ENCODE data around the gene UCN2.

Gene UCN2

GRCh38 chr3:48564667-48565066, 1.1 kb upstream of the UCN2 start:
- peaks cover 13 to 15% of the 10 kb centered on the region in 2 donors for H3K4me1 Mint-ChIP-seq (ENCODE audit: low read depth in 2 of 2)
- DNase-seq: no peak
- H3K27ac Mint-ChIP-seq: peak overlapping the region in 1 of 2 donors; percentile 89
- ATAC-seq (replicated peaks): no peak
- H3K4me3 Mint-ChIP-seq: no peak overlapping the region
- H3K9me3 Mint-ChIP-seq: no peaks in the 10 kb centered on the region
- peaks cover 2% of the 10 kb centered on the region for H3K36me3 Mint-ChIP-seq (ENCODE audit: insufficient read depth)
- no peaks in the 10 kb centered on the region for H3K27me3 Mint-ChIP-seq

- H3K4me1 Mint-ChIP-seq (ENCODE audit: low read depth in 2 of 2): peaks cover 14 to 15% of the 10 kb centered on the region in 2 donors
- no peaks in the 10 kb centered on the region for H3K27me3 Mint-ChIP-seq
- H3K4me3 Mint-ChIP-seq: peak overlapping the region; percentile 55 to 56
- peak; percentile 97 for ATAC-seq (replicated peaks)
- peak; percentile 46 to 65 (median 63) for DNase-seq
- no peaks in the 10 kb centered on the region for H3K9me3 Mint-ChIP-seq
- peaks cover 2% of the 10 kb centered on the region for H3K36me3 Mint-ChIP-seq (ENCODE audit: insufficient read depth)
- peak overlapping the region; percentile 87 to 89 for H3K27ac Mint-ChIP-seq
Observed at GRCh38 chr3:48564022-48564421, 441 bp upstream of the UCN2 start.

GRCh38 chr3:48562367-48563095, 1.1 kb downstream of the UCN2 start:
- ATAC-seq (replicated peaks): no peak
- Mint-ChIP-seq H3K36me3 (ENCODE audit: insufficient read depth) (peaks cover 2% of the 10 kb centered on the region), H3K27ac (peak overlapping the region; percentile 87 to 89), H3K9me3 (no peaks in the 10 kb centered on the region), H3K4me1 (ENCODE audit: low read depth in 2 of 2) (peaks cover 22 to 25% of the 10 kb centered on the region in 2 donors), H3K27me3 (no peaks in the 10 kb centered on the region), H3K4me3 (no peak overlapping the region)
- no peak for DNase-seq

- no peak for ATAC-seq (replicated peaks)
- Mint-ChIP-seq H3K4me1 (ENCODE audit: low read depth in 2 of 2) (peaks cover 26 to 31% of the 10 kb centered on the region in 2 donors), H3K36me3 (ENCODE audit: insufficient read depth) (peaks cover 7% of the 10 kb centered on the region), H3K9me3 (no peaks in the 10 kb centered on the region), H3K4me3 (no peak overlapping the region), H3K27me3 (no peaks in the 10 kb centered on the region), H3K27ac (no peak overlapping the region)
- DNase-seq: no peak
Observed at GRCh38 chr3:48561045-48561736, 2.4 kb downstream of the UCN2 start.

- no peak for DNase-seq
- Mint-ChIP-seq H3K27me3 (no peaks in the 10 kb centered on the region), H3K27ac (no peak overlapping the region), H3K4me3 (no peak overlapping the region), H3K4me1 (ENCODE audit: low read depth in 2 of 2) (peaks cover 25 to 29% of the 10 kb centered on the region in 2 donors), H3K9me3 (no peaks in the 10 kb centered on the region), H3K36me3 (ENCODE audit: insufficient read depth) (peaks cover 7% of the 10 kb centered on the region)
- no peak for ATAC-seq (replicated peaks)
Observed at GRCh38 chr3:48560648-48561018, 2.9 kb downstream of the UCN2 start.

GRCh38 chr3:48558493-48559134, 5.0 kb downstream of the UCN2 start:
- Mint-ChIP-seq H3K27me3 (no peaks in the 10 kb centered on the region), H3K4me3 (peak overlapping the region; percentile 70 to 82), H3K9me3 (no peaks in the 10 kb centered on the region), H3K4me1 (ENCODE audit: low read depth in 2 of 2) (peaks cover 17 to 21% of the 10 kb centered on the region in 2 donors), H3K27ac (peak overlapping the region in 1 of 2 donors; percentile 51), H3K36me3 (ENCODE audit: insufficient read depth) (peaks cover 7% of the 10 kb centered on the region)
- ATAC-seq (replicated peaks) (no peak), DNase-seq (no peak)

- H3K27ac Mint-ChIP-seq: peak within 1 kb of the TSS in 1 of 2 donors; percentile 90
- peak; percentile 87 for ATAC-seq (replicated peaks)
- H3K4me1 Mint-ChIP-seq (ENCODE audit: low read depth in 2 of 2): peaks cover 16 to 17% of the 10 kb centered on the region in 2 donors
- no peaks in the 10 kb centered on the region for H3K9me3 Mint-ChIP-seq
- DNase-seq: peak; percentile 99
- peak within 1 kb of the TSS; percentile 70 to 82 for H3K4me3 Mint-ChIP-seq
- no peaks in the 10 kb centered on the region for H3K27me3 Mint-ChIP-seq
- peaks cover 4% of the 10 kb centered on the region for H3K36me3 Mint-ChIP-seq (ENCODE audit: insufficient read depth)
Observed at GRCh38 chr3:48556796-48557626, 6.6 kb downstream of the UCN2 start, which contains the start of gene PFKFB4. TSS of gene PFKFB4 (minus strand) at chr3:48556803. CDS start at chr3:48556777, 26 bp downstream.

GRCh38 chr3:48555949-48556795, 7.4 kb downstream of the UCN2 start:
- H3K4me1 Mint-ChIP-seq (ENCODE audit: low read depth in 2 of 2): peaks cover 16 to 17% of the 10 kb centered on the region in 2 donors
- H3K27me3 Mint-ChIP-seq: no peaks in the 10 kb centered on the region
- peak overlapping the region; percentile 70 to 82 for H3K4me3 Mint-ChIP-seq
- H3K9me3 Mint-ChIP-seq: no peaks in the 10 kb centered on the region
- no peak for ATAC-seq (replicated peaks)
- H3K36me3 Mint-ChIP-seq (ENCODE audit: insufficient read depth): peaks cover 4% of the 10 kb centered on the region
- peak overlapping the region in 1 of 2 donors; percentile 90 for H3K27ac Mint-ChIP-seq
- DNase-seq: no peak

- H3K27ac Mint-ChIP-seq: no peak overlapping the region
- H3K4me3 Mint-ChIP-seq: peak overlapping the region; percentile 70 to 82
- peaks cover 16 to 17% of the 10 kb centered on the region in 2 donors for H3K4me1 Mint-ChIP-seq (ENCODE audit: low read depth in 2 of 2)
Observed at GRCh38 chr3:48555231-48555948, 8.2 kb downstream of the UCN2 start.

GRCh38 chr3:48553886-48554845, 9.4 kb downstream of the UCN2 start:
- Mint-ChIP-seq H3K27ac (no peak overlapping the region), H3K9me3 (no peaks in the 10 kb centered on the region), H3K27me3 (no peaks in the 10 kb centered on the region), H3K36me3 (ENCODE audit: insufficient read depth) (peaks cover 4% of the 10 kb centered on the region), H3K4me3 (no peak overlapping the region), H3K4me1 (ENCODE audit: low read depth in 2 of 2) (peaks cover 15 to 16% of the 10 kb centered on the region in 2 donors)
- DNase-seq (no peak), ATAC-seq (replicated peaks) (no peak)

More at GRCh38 chr3:48555231-48555948, 8.2 kb downstream of the UCN2 start:
- Mint-ChIP-seq H3K36me3 (ENCODE audit: insufficient read depth) (peaks cover 4% of the 10 kb centered on the region), H3K9me3 (no peaks in the 10 kb centered on the region), H3K27me3 (no peaks in the 10 kb centered on the region)
- DNase-seq (no peak), ATAC-seq (replicated peaks) (no peak)

GRCh38 chr3:48553361-48553760, 10.2 kb downstream of the UCN2 start:
- no peak for ATAC-seq (replicated peaks)

More at GRCh38 chr3:48553361-48553760, 10.2 kb downstream of the UCN2 start:
- no peaks in the 10 kb centered on the region for H3K9me3 Mint-ChIP-seq
- H3K36me3 Mint-ChIP-seq (ENCODE audit: insufficient read depth): peaks cover 7% of the 10 kb centered on the region
- H3K27ac Mint-ChIP-seq: no peak overlapping the region
- H3K4me3 Mint-ChIP-seq: no peak overlapping the region
- no peak for DNase-seq
- no peaks in the 10 kb centered on the region for H3K27me3 Mint-ChIP-seq
- peaks cover 10 to 11% of the 10 kb centered on the region in 2 donors for H3K4me1 Mint-ChIP-seq (ENCODE audit: low read depth in 2 of 2)
